HG03432 (cell line): ENCODE data around the gene GIPC3.
"Not testable (repeated sequence)": the region's sequence is repeated elsewhere in the genome, so short reads cannot be mapped to it uniquely, and the experiment has no call there.

ENCODE experiments used
- ATAC-seq: cut with Tn5 transposase; IDR thresholded peaks from one replicate; pipeline ENCODE4 v1.9.1; 2021; ENCODE audit warnings: mild to moderate bottlenecking, moderate library complexity; ENCODE audit not compliant: unreplicated experiment

Gene GIPC3

GRCh38 chr19:3575949-3576673 lies 9.2 kb upstream of the GIPC3 start:
- ATAC-seq, result no peak

DNA sequence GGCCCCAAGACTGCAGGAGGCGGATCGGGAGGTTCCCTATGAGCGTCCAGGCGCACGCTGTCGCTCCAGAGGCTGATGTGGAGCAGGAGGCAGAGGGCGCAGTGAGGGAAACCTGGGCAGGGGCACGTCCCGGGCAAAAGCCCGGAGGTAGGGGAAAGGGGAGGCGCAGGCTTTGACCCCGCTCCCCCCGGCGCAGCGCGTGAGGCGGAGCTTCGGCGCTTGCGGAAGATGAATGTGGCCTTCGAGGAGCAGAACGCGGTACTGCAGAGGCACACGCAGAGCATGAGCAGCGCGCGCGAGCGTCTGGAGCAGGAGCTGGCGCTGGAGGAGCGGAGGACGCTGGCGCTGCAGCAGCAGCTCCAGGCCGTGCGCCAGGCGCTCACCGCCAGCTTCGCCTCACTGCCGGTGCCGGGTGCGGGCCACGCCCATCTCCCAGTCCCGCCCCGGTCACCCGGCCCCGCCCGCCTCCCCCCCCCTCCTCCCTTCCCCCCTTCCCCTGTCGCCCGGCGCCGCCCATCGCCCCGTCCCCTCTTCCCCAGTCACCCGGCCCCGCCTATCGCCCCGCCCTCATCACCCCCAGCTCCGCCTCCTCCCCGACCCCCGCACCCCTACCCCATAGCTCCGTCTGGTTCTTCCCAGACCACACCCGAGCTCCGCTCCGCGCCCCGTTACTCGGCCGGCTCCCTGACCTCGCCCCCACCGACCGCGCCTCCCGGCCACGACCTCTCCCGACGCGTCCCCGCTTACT lies 8.4 kb upstream of the GIPC3 start:
- ATAC-seq, result no peak

GRCh38 chr19:3577723-3578344 lies 7.4 kb upstream of the GIPC3 start:
- ATAC-seq, result no peak

DNA sequence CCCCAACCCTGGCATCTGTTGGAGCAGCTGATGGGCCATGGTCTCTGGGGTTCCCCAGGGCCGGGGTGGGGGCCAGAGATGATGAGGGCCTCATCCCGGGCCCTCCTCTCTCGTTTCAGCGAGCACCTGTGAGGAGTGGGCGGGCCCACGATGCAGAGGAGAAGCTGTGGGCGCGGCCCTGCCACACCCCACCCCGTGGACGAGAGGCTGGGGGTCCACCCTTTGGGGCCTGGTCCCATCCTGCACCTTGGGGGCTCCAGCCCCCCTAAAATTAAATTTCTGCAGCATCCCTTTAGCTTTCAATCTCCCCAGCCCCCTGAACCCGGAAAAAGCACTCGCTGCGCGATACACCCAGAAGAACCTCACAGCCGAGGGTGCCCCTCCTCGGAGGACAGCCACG lies 6.9 kb upstream of the GIPC3 start:
- no peak for ATAC-seq

GRCh38 chr19:3580156-3580934 lies 4.9 kb upstream of the GIPC3 start:
- ATAC-seq, result no peak

GRCh38 chr19:3581792-3582191 lies 3.5 kb upstream of the GIPC3 start:
- not testable (repeated sequence) for ATAC-seq

DNA sequence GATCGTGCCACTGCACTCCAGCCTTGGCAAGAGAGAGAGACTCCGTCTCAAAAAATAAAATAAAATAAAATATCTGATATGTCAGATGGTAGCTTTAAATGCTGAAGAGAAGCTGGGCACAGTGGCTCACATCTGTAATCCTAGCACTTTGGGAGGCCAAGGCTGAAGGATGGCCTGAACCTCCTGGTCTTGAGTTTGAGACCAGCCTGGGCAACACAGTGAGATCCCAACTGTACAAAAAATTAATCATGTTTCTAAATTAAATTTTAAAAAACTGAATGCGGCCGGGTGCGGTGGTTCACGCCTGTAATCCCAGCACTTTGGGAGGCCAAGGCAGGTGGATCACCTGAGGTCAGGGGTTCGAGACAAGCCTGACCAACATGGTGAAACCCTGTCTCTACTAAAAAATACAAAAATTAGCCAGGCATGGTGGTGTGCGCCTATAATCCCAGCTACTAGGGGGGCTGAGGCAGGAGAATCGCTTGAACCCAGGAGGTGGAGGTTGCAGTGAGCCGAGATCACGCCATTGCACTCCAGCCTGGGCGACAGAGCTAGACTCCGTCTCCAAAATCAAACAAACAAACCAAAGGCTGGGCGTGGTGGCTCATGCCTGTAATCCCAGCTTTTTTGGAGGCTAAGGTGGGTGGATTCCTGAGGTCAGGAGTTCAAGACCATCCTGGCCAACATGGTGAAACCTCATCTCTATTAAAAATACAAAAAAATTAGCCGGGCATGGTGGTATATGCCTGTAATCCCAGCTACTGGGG lies 1.1 kb upstream of the GIPC3 start:
- not testable (repeated sequence) for ATAC-seq

DNA sequence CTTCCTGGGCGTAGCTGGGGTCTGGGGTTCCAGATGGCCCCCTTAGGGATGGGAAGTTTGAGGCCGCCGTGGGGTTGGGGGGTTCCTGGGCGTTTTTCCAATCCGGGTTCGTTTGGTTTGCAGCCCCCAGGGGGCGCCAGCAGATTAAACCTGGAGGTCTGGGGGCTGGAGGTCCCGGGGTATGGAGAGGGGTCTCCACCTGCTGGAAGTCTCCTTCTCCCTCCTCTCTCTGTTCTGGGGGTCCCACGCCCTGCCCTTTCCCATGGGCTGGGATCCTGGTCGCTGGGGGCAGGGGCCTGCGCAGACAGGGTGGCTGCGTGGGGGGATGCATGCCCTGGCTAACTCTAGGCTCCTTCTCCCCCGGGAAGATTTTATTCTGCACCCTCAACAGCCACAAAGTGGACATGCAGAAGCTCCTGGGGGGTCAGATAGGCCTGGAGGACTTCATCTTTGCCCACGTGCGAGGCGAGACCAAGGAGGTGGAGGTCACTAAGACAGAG lies 899 bp downstream of the GIPC3 start:
- ATAC-seq, result no peak

DNA sequence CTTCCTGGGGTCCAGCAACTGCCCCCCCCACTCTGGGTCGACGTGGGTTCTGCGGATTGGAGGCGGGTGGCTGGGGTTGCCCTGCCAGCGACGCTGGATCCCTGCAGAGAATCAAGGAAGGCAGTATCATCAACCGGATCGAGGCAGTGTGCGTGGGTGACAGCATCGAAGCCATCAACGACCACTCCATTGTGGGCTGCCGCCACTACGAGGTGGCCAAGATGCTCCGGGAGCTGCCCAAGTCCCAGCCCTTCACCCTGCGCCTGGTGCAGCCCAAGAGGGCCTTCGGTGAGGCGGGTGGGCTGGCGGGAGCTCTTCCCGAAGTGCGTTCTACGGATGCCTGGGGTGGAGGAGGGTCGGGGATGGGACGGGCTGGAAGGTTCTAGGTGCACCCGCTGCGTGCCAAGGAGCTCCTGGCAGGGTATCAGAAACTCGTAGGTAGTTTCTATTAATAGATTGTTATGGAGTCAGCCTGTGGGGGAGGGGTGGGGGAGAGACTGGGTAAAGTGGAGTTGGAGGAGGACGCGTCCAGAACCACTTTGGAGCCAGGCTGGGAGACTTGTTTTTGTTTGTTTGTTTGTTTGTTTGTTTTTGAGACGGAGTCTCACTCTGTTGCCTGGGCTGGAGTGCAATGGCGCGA lies 1.5 kb downstream of the GIPC3 start:
- ATAC-seq, result no peak

GRCh38 chr19:3589439-3589838 lies 4.2 kb downstream of the GIPC3 start:
- no peak for ATAC-seq

- no peak for ATAC-seq
Observed at GRCh38 chr19:3589949-3590348, 4.7 kb downstream of the GIPC3 start.

- ATAC-seq, result no peak
Observed at GRCh38 chr19:3590991-3591659, 5.8 kb downstream of the GIPC3 start.

DNA sequence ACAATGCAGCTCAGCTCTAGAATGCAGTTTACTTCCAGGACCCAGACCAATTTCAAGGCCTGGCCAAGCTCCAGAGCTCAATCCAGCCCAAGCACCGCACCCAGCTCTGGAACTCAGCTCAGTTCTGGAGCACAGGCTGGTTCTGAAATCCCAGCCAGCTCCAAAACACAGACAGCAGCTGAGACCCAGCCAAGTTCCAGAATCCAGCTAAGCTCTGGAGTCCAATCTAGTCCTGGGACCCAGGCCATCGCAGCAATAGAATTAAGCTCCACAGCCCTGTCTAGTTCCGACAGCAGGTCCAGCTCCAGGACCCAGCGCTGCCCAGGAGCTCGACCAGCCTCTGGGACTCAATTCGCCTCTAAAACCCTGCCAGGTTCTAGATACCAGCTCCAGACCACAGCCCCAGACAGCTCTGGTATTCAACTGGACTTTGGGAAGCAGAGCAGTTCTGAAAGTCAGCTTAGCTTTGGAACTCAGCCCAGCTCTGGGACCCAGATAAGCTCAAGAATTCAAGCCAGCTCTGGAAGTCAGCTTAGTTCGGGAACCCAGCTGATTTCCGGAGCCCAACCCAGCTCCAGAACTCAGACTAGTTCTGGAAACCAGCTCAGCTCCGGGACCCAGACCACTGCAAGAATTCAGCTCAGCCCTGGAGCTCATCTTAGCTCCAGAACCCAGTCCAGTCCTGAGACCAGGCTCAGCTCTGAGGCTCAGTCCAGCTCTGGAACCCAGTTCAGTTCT lies 6.8 kb downstream of the GIPC3 start:
- ATAC-seq, result no peak

- ATAC-seq, result no peak
Observed at GRCh38 chr19:3593156-3593555, 7.9 kb downstream of the GIPC3 start.

GRCh38 chr19:3595521-3596061 lies 10.3 kb downstream of the GIPC3 start:
- ATAC-seq, result no peak

DNA sequence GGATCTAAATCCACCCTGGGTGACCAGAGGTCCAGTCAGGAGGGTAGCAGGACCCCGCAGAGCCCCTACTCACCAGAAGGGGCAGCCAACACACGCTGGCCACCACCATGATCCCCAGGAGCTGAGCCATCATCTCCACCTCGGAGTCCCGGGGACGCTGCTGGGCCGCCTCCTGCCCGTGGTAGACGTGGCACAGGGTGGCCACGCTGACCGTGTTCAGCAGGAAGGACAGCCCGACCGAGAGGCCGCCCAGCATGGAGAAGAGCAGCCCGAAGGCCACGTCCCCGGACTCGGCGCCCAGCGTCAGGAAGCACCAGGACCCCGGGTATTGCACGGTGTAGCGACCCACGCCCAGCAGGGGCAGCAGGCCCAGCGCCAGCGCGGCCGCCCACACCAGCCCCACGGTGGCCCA lies 14.5 kb downstream of the GIPC3 start:
- no peak for ATAC-seq

DNA sequence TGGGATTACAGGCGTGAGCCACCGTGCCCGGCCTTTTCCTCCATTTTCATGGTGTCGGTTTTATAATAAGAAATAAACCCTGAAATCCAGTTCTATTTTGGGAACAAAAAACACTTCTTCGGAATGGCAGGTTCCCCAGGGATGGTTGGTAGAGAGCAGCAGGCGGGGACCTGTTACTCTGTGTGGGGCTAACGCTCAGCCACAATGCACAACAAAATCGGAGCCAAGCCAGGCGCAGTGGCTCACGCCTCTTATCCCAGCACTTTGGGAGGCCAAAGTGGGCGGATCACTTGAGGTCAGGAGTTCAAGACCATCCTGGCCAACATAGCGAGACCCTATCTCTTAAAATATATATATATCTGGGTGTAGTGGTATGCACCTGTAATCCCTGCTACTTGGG lies 15.7 kb downstream of the GIPC3 start:
- ATAC-seq, result no peak

GRCh38 chr19:3603121-3603811 lies 18.0 kb downstream of the GIPC3 start:
- no peak for ATAC-seq
